H9 (cell line): ENCODE results near the gene IFNA6. TPM values are rescaled to one million over a fixed set of nuclear protein-coding genes. Genes with fewer than 3 reads are reported as not detected.
A peak's percentile ranks its signal among the peaks of the same experiment; 100 is the strongest.

Experiments used
- DNase-seq: peaks from one replicate; pipeline ENCODE4 v3.0.0-alpha.2; 2017
- H2AFZ ChIP-seq: one replicate; pipeline ENCODE4 v1.6.1; 2013; ENCODE audit warnings: mild to moderate bottlenecking, low read length, control low read depth, moderate library complexity
- H2AK5ac ChIP-seq: 2 replicates; pipeline ENCODE4 v1.6.1; 2013; ENCODE audit warnings: low read length, control low read depth, mixed read lengths; ENCODE audit not compliant: insufficient read length
- H2BK120ac ChIP-seq: one replicate; pipeline ENCODE4 v1.6.1; 2013; ENCODE audit warnings: low read depth, mild to moderate bottlenecking, low read length, control low read depth, inconsistent platforms; ENCODE audit not compliant: poor library complexity, severe bottlenecking
- H2BK12ac ChIP-seq: 2 replicates; pipeline ENCODE4 v1.6.1; 2013; ENCODE audit warnings: low read length, control low read depth, mixed read lengths, low read depth; ENCODE audit not compliant: insufficient read length
- H2BK15ac ChIP-seq: 2 replicates; pipeline ENCODE4 v1.6.1; 2013; ENCODE audit warnings: low read depth, low read length, control low read depth
- H2BK20ac ChIP-seq: one replicate; pipeline ENCODE4 v1.6.1; 2013; ENCODE audit warnings: low read depth, mild to moderate bottlenecking, low read length, control low read depth, inconsistent platforms; ENCODE audit not compliant: poor library complexity, severe bottlenecking
- H2BK5ac ChIP-seq: 2 replicates; pipeline ENCODE4 v1.6.1; 2013; ENCODE audit warnings: low read length, control low read depth, mixed read lengths; ENCODE audit not compliant: insufficient read length
- H3K14ac ChIP-seq: 2 replicates; pipeline ENCODE4 v1.6.1; 2013; ENCODE audit warnings: low read length, control low read depth; ENCODE audit not compliant: insufficient read depth
- H3K18ac ChIP-seq: 2 replicates; pipeline ENCODE4 v1.6.1; 2013; ENCODE audit warnings: low read depth, mild to moderate bottlenecking, mixed read lengths, low read length, control low read depth; ENCODE audit not compliant: insufficient read length
- H3K23ac ChIP-seq: 2 replicates; pipeline ENCODE4 v1.6.1; 2013; ENCODE audit warnings: low read length, control low read depth, mixed read lengths, low read depth; ENCODE audit not compliant: insufficient read length
- H3K23me2 ChIP-seq: 2 replicates; pipeline ENCODE4 v1.6.1; 2013; ENCODE audit warnings: low read depth, mild to moderate bottlenecking, mixed read lengths, low read length, control low read depth; ENCODE audit not compliant: insufficient read length, poor library complexity, severe bottlenecking
- H3K27ac ChIP-seq: 2 replicates; pipeline ENCODE4 v1.5.1; 2013; ENCODE audit warnings: low read length, control low read depth, mixed read lengths, low read depth; ENCODE audit not compliant: insufficient read length
- H3K27me3 ChIP-seq: 2 replicates; pipeline ENCODE4 v1.6.1; 2013; ENCODE audit warnings: low read length, control low read depth, inconsistent platforms; ENCODE audit not compliant: insufficient read depth
- H3K4ac ChIP-seq: 2 replicates; pipeline ENCODE4 v1.6.1; 2013; ENCODE audit warnings: low read depth, mild to moderate bottlenecking, control low read depth, inconsistent platforms, low read length, moderate library complexity
- H3K4me1 ChIP-seq: 2 replicates; pipeline ENCODE4 v1.6.1; 2013; ENCODE audit warnings: low read length, control low read depth, inconsistent platforms; ENCODE audit not compliant: insufficient read depth
- H3K4me2 ChIP-seq: 2 replicates; pipeline ENCODE4 v1.6.1; 2013; ENCODE audit warnings: low read length, control low read depth, mixed read lengths; ENCODE audit not compliant: insufficient read length, insufficient read depth
- H3K56ac ChIP-seq: 2 replicates; pipeline ENCODE4 v1.6.1; 2013; ENCODE audit warnings: low read depth, mild to moderate bottlenecking, mixed read lengths, low read length, control low read depth; ENCODE audit not compliant: insufficient read length
- H3K79me1 ChIP-seq: 2 replicates; pipeline ENCODE4 v1.6.1; 2013; ENCODE audit warnings: low read depth, mild to moderate bottlenecking, moderate library complexity, low read length, control low read depth, inconsistent platforms; ENCODE audit not compliant: insufficient read depth, poor library complexity, severe bottlenecking
- H3K79me2 ChIP-seq: 2 replicates; pipeline ENCODE4 v1.6.1; 2013; ENCODE audit warnings: low read length, control low read depth, inconsistent platforms; ENCODE audit not compliant: insufficient read depth
- H3K9ac ChIP-seq: 2 replicates; pipeline ENCODE4 v1.6.1; 2013; ENCODE audit warnings: low read length, control low read depth, mixed read lengths; ENCODE audit not compliant: insufficient read length; ENCODE audit errors: extremely low read depth
- H3K9me3 ChIP-seq: one replicate; pipeline ENCODE4 v1.6.1; 2013; ENCODE audit warnings: low read depth, low read length, inconsistent platforms; ENCODE audit not compliant: control insufficient read depth
- H3T11ph ChIP-seq: one replicate; pipeline ENCODE4 v1.6.1; 2013; ENCODE audit warnings: mild to moderate bottlenecking, low read length, control low read depth, inconsistent platforms
- H4K20me1 ChIP-seq: one replicate; pipeline ENCODE4 v1.6.1; 2013; ENCODE audit not compliant: control insufficient read depth, insufficient read length, insufficient read depth
- H4K5ac ChIP-seq: 2 replicates; pipeline ENCODE4 v1.6.1; 2013; ENCODE audit warnings: low read depth, mild to moderate bottlenecking, mixed read lengths, low read length, control low read depth; ENCODE audit not compliant: insufficient read length
- H4K8ac ChIP-seq: replicated peaks from 2 replicates; pipeline ENCODE4 v1.6.1; 2013; ENCODE audit warnings: low read length, control low read depth, mixed read lengths, low read depth; ENCODE audit not compliant: insufficient read length
- H4K91ac ChIP-seq: 2 replicates; pipeline ENCODE4 v1.6.1; 2013; ENCODE audit warnings: low read depth, mild to moderate bottlenecking, moderate library complexity, mixed read lengths, low read length, control low read depth; ENCODE audit not compliant: insufficient read length
- H3K27ac Mint-ChIP-seq, 3 experiments: 2 replicates in 2 of 3; 3 replicates in 1 of 3; pipeline ENCODE4 v1.8.0; 2020 to 2021; ENCODE audit warnings: mixed read lengths in 3 of 3, mild to moderate bottlenecking in 1 of 3, moderate library complexity in 1 of 3
- H3K27me3 Mint-ChIP-seq: 2 replicates; pipeline ENCODE4 v1.8.0; 2021; ENCODE audit warnings: low read depth, mild to moderate bottlenecking, moderate library complexity, mixed read lengths
- H3K36me3 Mint-ChIP-seq, 3 experiments: 2 replicates in 2 of 3; 3 replicates in 1 of 3; pipeline ENCODE4 v1.8.0; 2020 to 2021; ENCODE audit warnings: low read depth in 3 of 3, mixed read lengths in 3 of 3; ENCODE audit not compliant: insufficient read depth in 1 of 3
- H3K4me1 Mint-ChIP-seq, 2 experiments: 2 replicates each; pipeline ENCODE4 v1.8.0; 2020; ENCODE audit warnings: mixed read lengths in 2 of 2
- H3K4me3 Mint-ChIP-seq, 2 experiments: 2 replicates in 1 of 2; 3 replicates in 1 of 2; pipeline ENCODE4 v1.8.0; 2020 to 2021; ENCODE audit warnings: mild to moderate bottlenecking in 2 of 2, mixed read lengths in 2 of 2, moderate library complexity in 1 of 2
- H3K9me3 Mint-ChIP-seq, 2 experiments: 2 replicates in 1 of 2; 3 replicates in 1 of 2; pipeline ENCODE4 v1.8.0; 2020; ENCODE audit warnings: mild to moderate bottlenecking in 2 of 2, mixed read lengths in 2 of 2, moderate library complexity in 1 of 2
- WGBS: extraction: QIAGEN DNeasy Blood & Tissue Kit; methylation state at CpG from one replicate; pipeline ENCODE4 v1.1.7; 2013; ENCODE audit warnings: missing lambda C conversion rate, low lambda C conversion rate, mixed read lengths; ENCODE audit not compliant: insufficient read length; ENCODE audit errors: extremely low coverage; 5-methylcytosine and 5-hydroxymethylcytosine counted together
- long read RNA-seq: library from polyadenylated mRNA; unstranded; transcript quantifications from one replicate; pipeline ENCODE4 v2.0.0, GENCODE V29; 2020
- total RNA-seq: library from RNA; stranded (reverse); gene quantifications from 2 replicates; pipeline ENCODE4 v1.2.1, GENCODE V29; 2021
- TF ChIP-seq, protein P1 (sequence below): fragments of 200-600 bp; sonication (generic); conservative IDR thresholded peaks from 3 replicates; pipeline ENCODE4 v1.8.0; 2021; ENCODE audit warnings: antibody characterized with exemption, mild to moderate bottlenecking

The IFNA6 gene
- total RNA-seq = not detected in 2 replicates
- long read RNA-seq = 0 reads

DNA sequence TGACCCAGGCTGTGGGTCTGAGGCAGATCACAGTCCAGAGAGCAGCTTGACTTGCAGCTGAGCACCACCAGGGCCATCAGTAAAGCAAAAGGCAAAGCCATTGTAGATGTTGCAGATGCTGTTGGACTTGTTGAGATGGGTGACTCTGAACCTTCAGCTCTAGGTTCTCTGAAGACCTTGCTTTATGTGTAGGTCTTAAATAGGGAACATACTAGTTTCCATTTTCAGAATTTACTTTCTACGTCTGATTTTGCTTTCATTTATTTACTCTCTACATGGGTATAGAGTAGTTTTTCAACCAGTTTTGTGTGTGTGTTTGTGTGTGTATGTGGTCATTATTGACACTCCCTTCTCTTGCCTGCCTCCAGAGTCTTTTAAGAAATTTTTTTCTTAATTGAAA lies at the start of gene IFNA6:
Gene IFNA6 (minus strand): TSS at position 101 of the 400 bp plus-strand sequence. CDS start 0 bp downstream, at position 101.
- H3K27me3 ChIP-seq = no peaks in the 10 kb centered on the region
- H3K9ac ChIP-seq = no peak within 1 kb of the TSS
- H3K4me1 ChIP-seq = no peaks in the 10 kb centered on the region
- H2BK120ac ChIP-seq = no peak within 1 kb of the TSS
- no peaks in the 10 kb centered on the region for H3K23me2 ChIP-seq
- no peak within 1 kb of the TSS for H3K4ac ChIP-seq
- Mint-ChIP-seq H3K4me1 (no peaks in the 10 kb centered on the region), H3K27ac (no peak within 1 kb of the TSS), H3K9me3 (peaks cover 7 to 8% of the 10 kb centered on the region in 2 experiments; a peak in 4 of 5 replicates), H3K4me3 (no peak within 1 kb of the TSS), H3K27me3 (peaks cover 10% of the 10 kb centered on the region), H3K36me3 (peaks cover 0 to 3% (median 0%) of the 10 kb centered on the region in 3 experiments; a peak in 2 of 7 replicates)
- no peak within 1 kb of the TSS for H2BK20ac ChIP-seq
- no peaks in the 10 kb centered on the region for H3K9me3 ChIP-seq
- H3K56ac ChIP-seq = no peak within 1 kb of the TSS
- H2AK5ac ChIP-seq = no peak within 1 kb of the TSS
- H3K4me2 ChIP-seq = no peak within 1 kb of the TSS
- no peak within 1 kb of the TSS for H2AFZ ChIP-seq
- H2BK15ac ChIP-seq = no peak within 1 kb of the TSS
- H3K27ac ChIP-seq = no peak within 1 kb of the TSS
- no CpG with 5 or more reads among the region's 1 CpG for WGBS
- no peaks in the 10 kb centered on the region for H4K20me1 ChIP-seq
- H3K18ac ChIP-seq = no peak within 1 kb of the TSS
- TF ChIP-seq, protein P1, sequence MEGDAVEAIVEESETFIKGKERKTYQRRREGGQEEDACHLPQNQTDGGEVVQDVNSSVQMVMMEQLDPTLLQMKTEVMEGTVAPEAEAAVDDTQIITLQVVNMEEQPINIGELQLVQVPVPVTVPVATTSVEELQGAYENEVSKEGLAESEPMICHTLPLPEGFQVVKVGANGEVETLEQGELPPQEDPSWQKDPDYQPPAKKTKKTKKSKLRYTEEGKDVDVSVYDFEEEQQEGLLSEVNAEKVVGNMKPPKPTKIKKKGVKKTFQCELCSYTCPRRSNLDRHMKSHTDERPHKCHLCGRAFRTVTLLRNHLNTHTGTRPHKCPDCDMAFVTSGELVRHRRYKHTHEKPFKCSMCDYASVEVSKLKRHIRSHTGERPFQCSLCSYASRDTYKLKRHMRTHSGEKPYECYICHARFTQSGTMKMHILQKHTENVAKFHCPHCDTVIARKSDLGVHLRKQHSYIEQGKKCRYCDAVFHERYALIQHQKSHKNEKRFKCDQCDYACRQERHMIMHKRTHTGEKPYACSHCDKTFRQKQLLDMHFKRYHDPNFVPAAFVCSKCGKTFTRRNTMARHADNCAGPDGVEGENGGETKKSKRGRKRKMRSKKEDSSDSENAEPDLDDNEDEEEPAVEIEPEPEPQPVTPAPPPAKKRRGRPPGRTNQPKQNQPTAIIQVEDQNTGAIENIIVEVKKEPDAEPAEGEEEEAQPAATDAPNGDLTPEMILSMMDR = no peak
- no peak within 1 kb of the TSS for H3T11ph ChIP-seq
- DNase-seq = no peak
- no peak within 1 kb of the TSS for H4K8ac ChIP-seq
- no peak within 1 kb of the TSS for H2BK12ac ChIP-seq
- no peak within 1 kb of the TSS for H4K5ac ChIP-seq
- H3K79me2 ChIP-seq = no peaks in the 10 kb centered on the region
- 0 out of 2 replicates have a peak within 1 kb of the TSS, but pooled peaks have one; percentile 29 for H3K14ac ChIP-seq
- no peaks in the 10 kb centered on the region for H3K79me1 ChIP-seq
- H2BK5ac ChIP-seq = no peak within 1 kb of the TSS
- no peak within 1 kb of the TSS for H4K91ac ChIP-seq
- no peak within 1 kb of the TSS for H3K23ac ChIP-seq
